ENCODE measurements around the gene DYNLRB1. TPM values are rescaled to one million over a fixed set of nuclear protein-coding genes. Genes with fewer than 3 reads are reported as not detected.
A peak's percentile ranks its signal among the peaks of the same experiment; 100 is the strongest.

DYNLRB1 gene
- total RNA-seq, 4 donors from 2014 or later: 77.6 to 181 (median 135) TPM

GRCh38 chr20:34561661-34562060 lies 45.4 kb downstream of the DYNLRB1 start:
- Histone ChIP-seq H3K9me3 (no peaks in the 10 kb centered on the region), H3K27ac (peak overlapping the region in 1 of 4 donors; percentile 25), H3K27me3 (no peaks in the 10 kb centered on the region), H3K4me1 (peaks cover 0 to 6% (median 2%) of the 10 kb centered on the region in 4 donors), H3K36me3 (no peaks in the 10 kb centered on the region), H3K4me3 (no peak overlapping the region)
- TF ChIP-seq POLR2A (IDR thresholded peaks at IDR 0.05) (no peak), CTCF (IDR thresholded peaks at IDR 0.05) (no peak)
- DNase-seq: no peak

- TF ChIP-seq POLR2A (IDR thresholded peaks at IDR 0.05) (no peak), CTCF (IDR thresholded peaks at IDR 0.05) (peak in 4 of 6 experiments; percentile 17 to 30 (median 23))
- no peak overlapping the region for H3K4me3 ChIP-seq
- no peaks in the 10 kb centered on the region for H3K27me3 ChIP-seq
- no peak overlapping the region for H3K27ac ChIP-seq
- H3K4me1 ChIP-seq: peaks cover 0 to 3% (median 1%) of the 10 kb centered on the region in 4 donors
- H3K9me3 ChIP-seq: no peaks in the 10 kb centered on the region
- no peaks in the 10 kb centered on the region for H3K36me3 ChIP-seq
- no peak for DNase-seq
Measured at GRCh38 chr20:34562641-34563040, 46.4 kb downstream of the DYNLRB1 start.

- no peaks in the 10 kb centered on the region for H3K9me3 ChIP-seq
- TF ChIP-seq POLR2A (IDR thresholded peaks at IDR 0.05): no peak
- TF ChIP-seq CTCF (IDR thresholded peaks at IDR 0.05): no peak
- peaks cover 0 to 6% (median 0%) of the 10 kb centered on the region in 3 donors for H3K36me3 ChIP-seq
- DNase-seq: no peak
- no peak overlapping the region for H3K27ac ChIP-seq
- H3K4me3 ChIP-seq: no peak overlapping the region
- H3K4me1 ChIP-seq: no peaks in the 10 kb centered on the region
- H3K27me3 ChIP-seq: no peaks in the 10 kb centered on the region
Measured at GRCh38 chr20:34564833-34565232, 48.6 kb downstream of the DYNLRB1 start.

- H3K27me3 ChIP-seq: no peaks in the 10 kb centered on the region
- TF ChIP-seq CTCF (IDR thresholded peaks at IDR 0.05) (no peak), POLR2A (IDR thresholded peaks at IDR 0.05) (no peak)
- H3K4me3 ChIP-seq: no peak overlapping the region
- H3K9me3 ChIP-seq: no peaks in the 10 kb centered on the region
- no peak for DNase-seq
- H3K4me1 ChIP-seq: no peaks in the 10 kb centered on the region
- no peak overlapping the region for H3K27ac ChIP-seq
- H3K36me3 ChIP-seq: peaks cover 0 to 6% (median 0%) of the 10 kb centered on the region in 3 donors
Measured at GRCh38 chr20:34566978-34567891, 51.0 kb downstream of the DYNLRB1 start.

GRCh38 chr20:34567892-34568865 lies 52.0 kb downstream of the DYNLRB1 start:
- Histone ChIP-seq H3K27ac (no peak overlapping the region), H3K4me1 (no peaks in the 10 kb centered on the region), H3K9me3 (no peaks in the 10 kb centered on the region), H3K27me3 (no peaks in the 10 kb centered on the region), H3K4me3 (no peak overlapping the region), H3K36me3 (peaks cover 0 to 6% (median 0%) of the 10 kb centered on the region in 3 donors)
- DNase-seq: no peak
- no peak for TF ChIP-seq CTCF (IDR thresholded peaks at IDR 0.05)
- no peak for TF ChIP-seq POLR2A (IDR thresholded peaks at IDR 0.05)

Measured in Peyer's patch (tissue), 4 donors.